Lower lobe of right lung (tissue), 2 donors: ENCODE measurements around the gene CHMP2A. TPM values are rescaled to one million over a fixed set of nuclear protein-coding genes. Genes with fewer than 3 reads are reported as not detected.
A peak's percentile ranks its signal among the peaks of the same experiment; 100 is the strongest.

ENCODE experiments used
- ATAC-seq, 2 donors: fragments of 200-7000 bp; cut with Tn5 transposase; one replicate each; pipeline ENCODE4 v1.9.1; 2020 to 2022; ENCODE audit warnings: mild to moderate bottlenecking in 2 of 2, moderate library complexity in 2 of 2
- DNase-seq: peaks from one replicate; pipeline ENCODE4 v3.0.0-alpha.2; 2020
- H3K27ac ChIP-seq: fragments of 200-600 bp; one replicate; pipeline ENCODE4 v1.8.0; 2022
- H3K27me3 ChIP-seq: fragments of 200-600 bp; one replicate; pipeline ENCODE4 v1.8.0; 2022; ENCODE audit warnings: low read depth
- H3K36me3 ChIP-seq: fragments of 200-600 bp; one replicate; pipeline ENCODE4 v1.8.0; 2022; ENCODE audit warnings: mild to moderate bottlenecking
- H3K4me1 ChIP-seq: fragments of 200-600 bp; one replicate; pipeline ENCODE4 v1.8.0; 2022
- H3K4me3 ChIP-seq: fragments of 200-600 bp; one replicate; pipeline ENCODE4 v1.8.0; 2022; ENCODE audit warnings: mild to moderate bottlenecking
- H3K9me3 ChIP-seq: fragments of 200-600 bp; one replicate; pipeline ENCODE4 v1.8.0; 2022
- intact Hi-C: fragments of 100-400 bp; cut with DNase I; formaldehyde crosslinking; loops from one replicate; pipeline ENCODE4 v1.11.0; 2022
- total RNA-seq: library from RNA; stranded (reverse); fragmentation: NEBNext Ultra II Directional; extraction: Animal tissue kit (Norgen Biotek cat#: 25700); gene quantifications from one replicate; pipeline ENCODE4 v1.2.1, GENCODE V29; 2021
- TF ChIP-seq, protein P1 (sequence below): fragments of 200-600 bp; IDR thresholded peaks from one replicate; pipeline ENCODE4 v1.8.0; 2022; ENCODE audit warnings: antibody characterized with exemption, mild to moderate bottlenecking
- donor health status: DM: no; HTN: yes; CAD: no; lungs with severe emphysema.

CHMP2A gene
- total RNA-seq, 1 donor from 2014 or later = 104 TPM

DNA sequence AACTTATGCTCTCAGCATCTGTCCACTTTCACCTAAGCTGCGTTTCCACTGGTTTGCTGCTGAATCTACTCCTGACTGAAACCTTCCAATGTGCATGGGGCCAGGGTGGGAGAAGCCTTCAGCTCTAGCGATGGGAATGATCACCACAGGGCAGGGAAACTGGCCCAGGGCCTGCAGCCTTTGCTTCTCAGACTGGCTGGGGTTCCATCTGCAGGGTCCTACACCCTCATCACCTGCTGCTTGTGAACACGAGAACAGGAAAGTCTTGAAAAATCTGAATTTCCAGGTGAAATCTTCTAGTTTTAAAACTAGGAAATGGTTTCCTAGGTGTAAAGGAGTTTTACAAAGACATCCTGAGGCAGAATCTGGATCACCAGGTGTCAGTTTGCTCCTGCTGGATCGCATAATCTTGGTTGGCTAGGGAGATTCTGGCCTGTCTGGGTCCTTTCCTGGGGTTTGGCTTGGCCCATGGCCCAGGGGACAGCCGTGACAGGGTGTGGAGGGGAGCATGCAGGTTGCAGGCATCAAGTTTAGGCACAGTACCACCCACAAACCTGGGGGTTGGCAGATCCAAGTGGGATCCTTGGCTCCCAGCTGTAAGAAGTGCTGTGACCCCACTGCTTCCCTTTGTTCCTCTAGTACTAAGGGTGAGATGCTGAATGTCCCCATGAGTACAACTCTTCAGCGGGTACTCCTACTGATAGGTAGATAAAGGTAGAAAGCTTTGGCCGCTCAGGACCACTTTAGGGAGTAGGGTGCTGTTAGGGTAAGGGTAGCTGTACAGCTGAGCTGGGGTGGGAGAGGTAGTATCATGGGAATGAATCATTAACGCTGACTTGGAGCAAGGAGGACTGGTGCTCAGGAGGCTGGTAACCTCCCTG lies 5.3 kb upstream of the CHMP2A start:
- TF ChIP-seq, protein P1, sequence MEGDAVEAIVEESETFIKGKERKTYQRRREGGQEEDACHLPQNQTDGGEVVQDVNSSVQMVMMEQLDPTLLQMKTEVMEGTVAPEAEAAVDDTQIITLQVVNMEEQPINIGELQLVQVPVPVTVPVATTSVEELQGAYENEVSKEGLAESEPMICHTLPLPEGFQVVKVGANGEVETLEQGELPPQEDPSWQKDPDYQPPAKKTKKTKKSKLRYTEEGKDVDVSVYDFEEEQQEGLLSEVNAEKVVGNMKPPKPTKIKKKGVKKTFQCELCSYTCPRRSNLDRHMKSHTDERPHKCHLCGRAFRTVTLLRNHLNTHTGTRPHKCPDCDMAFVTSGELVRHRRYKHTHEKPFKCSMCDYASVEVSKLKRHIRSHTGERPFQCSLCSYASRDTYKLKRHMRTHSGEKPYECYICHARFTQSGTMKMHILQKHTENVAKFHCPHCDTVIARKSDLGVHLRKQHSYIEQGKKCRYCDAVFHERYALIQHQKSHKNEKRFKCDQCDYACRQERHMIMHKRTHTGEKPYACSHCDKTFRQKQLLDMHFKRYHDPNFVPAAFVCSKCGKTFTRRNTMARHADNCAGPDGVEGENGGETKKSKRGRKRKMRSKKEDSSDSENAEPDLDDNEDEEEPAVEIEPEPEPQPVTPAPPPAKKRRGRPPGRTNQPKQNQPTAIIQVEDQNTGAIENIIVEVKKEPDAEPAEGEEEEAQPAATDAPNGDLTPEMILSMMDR = no peak
- Histone ChIP-seq H3K9me3 (no peaks in the 10 kb centered on the region), H3K36me3 (peaks cover 19% of the 10 kb centered on the region), H3K27me3 (peaks cover 6% of the 10 kb centered on the region), H3K4me1 (peaks cover 45% of the 10 kb centered on the region), H3K4me3 (peak overlapping the region; percentile 66), H3K27ac (peak overlapping the region; percentile 99)
- ATAC-seq (no peak), DNase-seq (no peak)
- intact Hi-C loops = no loop called here

DNA sequence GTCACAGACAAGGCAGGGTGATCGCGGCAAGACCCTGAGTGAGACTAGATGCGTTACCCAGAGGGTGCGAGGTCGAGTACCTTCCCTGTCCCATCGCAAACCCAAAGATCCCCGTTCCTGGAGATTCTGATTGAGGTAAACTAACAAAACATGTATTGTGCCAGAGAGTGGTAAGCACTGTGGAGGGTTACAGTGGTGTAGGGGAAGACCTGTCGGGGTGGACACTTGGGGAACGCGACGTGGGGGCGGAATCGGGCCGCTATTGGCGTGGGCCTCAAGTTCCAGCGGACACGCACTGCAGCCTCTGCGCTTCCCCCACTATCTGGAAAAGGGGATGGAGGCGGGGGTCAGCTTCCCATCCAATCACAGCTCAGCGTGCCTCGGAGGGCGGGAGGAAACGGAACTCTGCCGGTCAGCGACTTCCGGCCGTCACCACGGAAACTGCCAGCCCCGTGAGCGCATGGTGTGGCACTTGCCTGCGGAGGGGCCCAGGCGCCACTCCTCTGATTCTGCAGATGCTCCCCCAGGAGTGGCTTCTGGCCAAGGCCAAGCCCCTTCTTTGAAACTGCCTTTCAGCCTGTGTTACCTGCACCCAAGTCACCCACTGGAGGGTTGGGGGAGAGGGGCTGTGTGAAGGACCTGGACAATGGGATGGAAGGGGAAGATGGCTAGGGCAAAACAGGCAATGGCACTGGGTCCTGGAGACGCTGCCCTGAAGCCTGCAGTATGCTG lies 4.5 kb upstream of the CHMP2A start:
- H3K27me3 ChIP-seq = peaks cover 6% of the 10 kb centered on the region
- no peaks in the 10 kb centered on the region for H3K9me3 ChIP-seq
- ATAC-seq (peak; percentile 77 to 78), DNase-seq (peak; percentile 93)
- peaks cover 47% of the 10 kb centered on the region for H3K4me1 ChIP-seq
- TF ChIP-seq, protein P1 = no peak
- H3K36me3 ChIP-seq = peaks cover 19% of the 10 kb centered on the region
- peak overlapping the region; percentile 66 for H3K4me3 ChIP-seq
- intact Hi-C loops = no loop called here
- peak overlapping the region; percentile 99 for H3K27ac ChIP-seq

DNA sequence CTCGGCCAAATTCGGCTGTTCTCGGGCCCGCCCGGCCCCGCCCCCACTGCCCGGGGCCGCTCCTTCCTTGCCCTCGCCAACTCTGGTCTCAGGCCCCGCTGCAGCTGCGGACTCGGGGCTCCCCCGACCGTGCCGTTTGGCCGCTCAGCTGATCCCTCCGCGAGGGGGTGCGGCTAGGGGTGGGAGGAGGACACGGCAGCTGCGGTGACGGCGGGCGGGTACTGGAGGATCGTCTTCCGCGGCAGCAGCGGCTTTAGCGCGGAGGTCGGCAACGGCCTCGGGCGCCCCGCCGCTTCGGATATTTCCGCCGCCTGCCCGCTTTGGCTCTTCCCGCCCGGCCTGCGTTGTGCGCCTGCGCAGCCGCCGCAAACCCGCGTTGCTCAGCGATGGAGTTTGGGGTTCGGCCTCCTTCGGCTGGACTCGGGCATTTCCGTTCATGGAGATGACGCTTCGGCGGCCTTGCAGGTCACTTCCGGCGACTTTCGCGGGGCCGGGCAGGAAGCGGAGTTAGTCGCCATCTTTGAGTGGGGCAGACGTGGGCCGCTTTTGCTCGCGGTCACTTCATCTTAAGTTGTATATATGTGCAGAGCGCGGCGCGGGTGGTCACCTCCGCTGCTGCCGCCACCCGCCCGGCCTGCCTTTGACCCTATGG lies 3.8 kb upstream of the CHMP2A start:
- DNase-seq (peak; percentile 99), ATAC-seq (peak; percentile 87 to 90)
- Histone ChIP-seq H3K27ac (peak overlapping the region; percentile 99), H3K9me3 (no peaks in the 10 kb centered on the region), H3K27me3 (peaks cover 6% of the 10 kb centered on the region), H3K4me1 (peaks cover 54% of the 10 kb centered on the region), H3K4me3 (peak overlapping the region; percentile 66), H3K36me3 (peaks cover 20% of the 10 kb centered on the region)
- intact Hi-C loops = no loop called here
- TF ChIP-seq, protein P1 = no peak

DNA sequence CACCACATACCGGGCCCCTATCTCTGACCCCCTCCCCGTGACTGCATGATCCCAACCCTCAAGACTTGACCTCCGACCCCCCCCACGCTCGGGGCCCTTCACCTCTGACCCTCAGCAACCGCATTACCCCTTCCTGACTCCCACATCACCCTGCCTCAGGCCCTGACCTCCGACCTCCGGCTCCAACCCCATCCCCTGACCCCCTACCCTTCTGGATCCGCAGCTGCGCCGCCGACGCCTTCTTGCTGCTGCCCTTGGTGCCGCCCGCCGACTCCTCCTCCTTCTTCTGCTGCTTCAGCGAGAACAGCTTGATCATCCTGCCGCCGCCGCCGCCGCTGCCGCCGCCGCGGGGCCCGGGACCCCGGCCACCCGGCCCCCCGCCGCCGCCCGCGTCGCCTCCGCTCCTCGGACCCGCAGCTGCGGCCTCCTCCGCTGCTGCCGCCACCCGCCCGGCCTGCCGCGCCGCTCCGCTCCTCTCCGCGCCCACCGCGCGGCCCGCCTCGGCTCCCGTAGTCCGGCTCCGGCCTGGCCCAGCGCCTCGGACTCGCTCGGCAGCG lies 3.2 kb upstream of the CHMP2A start, which contains the start of gene UBE2M:
Gene UBE2M, minus strand, starts transcription at position 546 of the 557 bp plus-strand sequence. Its CDS starts 230 bp downstream, at position 316.
- H3K27ac ChIP-seq = peak within 1 kb of the TSS; percentile 99
- H3K4me3 ChIP-seq = peak within 1 kb of the TSS; percentile 66
- peaks cover 57% of the 10 kb centered on the region for H3K4me1 ChIP-seq
- TF ChIP-seq, protein P1 = no peak
- peaks cover 27% of the 10 kb centered on the region for H3K36me3 ChIP-seq
- no peak for ATAC-seq
- peak; percentile 83 for DNase-seq
- H3K27me3 ChIP-seq = peaks cover 6% of the 10 kb centered on the region
- H3K9me3 ChIP-seq = no peaks in the 10 kb centered on the region
- intact Hi-C loops = no loop called here
